ENCODE measurements around the gene PCNT. TPM values are rescaled to one million over a fixed set of nuclear protein-coding genes. Genes with fewer than 3 reads are reported as not detected.

The PCNT gene
- total RNA-seq, 4 donors from 2014 or later: 42.8 to 58.6 (median 45.9) TPM

GRCh38 chr21:46374761-46375389 lies 50.9 kb downstream of the PCNT start:
- Histone ChIP-seq H3K4me3 (no peak overlapping the region), H3K27me3 (no peaks in the 10 kb centered on the region), H3K36me3 (peaks cover 0 to 60% (median 0%) of the 10 kb centered on the region in 3 donors), H3K27ac (no peak overlapping the region), H3K4me1 (no peaks in the 10 kb centered on the region), H3K9me3 (peaks cover 0 to 9% (median 0%) of the 10 kb centered on the region in 4 donors)
- TF ChIP-seq POLR2A (IDR thresholded peaks at IDR 0.05): no peak
- no peak for TF ChIP-seq EP300 (IDR thresholded peaks at IDR 0.05)
- DNase-seq (ENCODE audit: low spot score in 2 of 2): no peak
- WGBS, 2 donors: 89% methylated on average over 21 of the region's 21 CpGs

GRCh38 chr21:46375560-46376230 lies 51.7 kb downstream of the PCNT start:
- Histone ChIP-seq H3K4me3 (no peak overlapping the region), H3K9me3 (peaks cover 0 to 9% (median 0%) of the 10 kb centered on the region in 4 donors), H3K36me3 (peaks cover 0 to 52% (median 0%) of the 10 kb centered on the region in 3 donors), H3K27me3 (no peaks in the 10 kb centered on the region), H3K4me1 (no peaks in the 10 kb centered on the region), H3K27ac (no peak overlapping the region)
- no peak for TF ChIP-seq EP300 (IDR thresholded peaks at IDR 0.05)
- no peak for TF ChIP-seq POLR2A (IDR thresholded peaks at IDR 0.05)
- WGBS, 2 donors: 81 to 89% methylated on average over 30 to 31 of the region's 32 CpGs
- DNase-seq (ENCODE audit: low spot score in 2 of 2): no peak

- 90 to 93% methylated on average over 10 of the region's 10 CpGs for WGBS, 2 donors
- TF ChIP-seq EP300 (IDR thresholded peaks at IDR 0.05) (no peak), POLR2A (IDR thresholded peaks at IDR 0.05) (no peak), CTCF (IDR thresholded peaks at IDR 0.05) (no peak)
- H3K9me3 ChIP-seq: peaks cover 0 to 9% (median 0%) of the 10 kb centered on the region in 4 donors
- H3K4me3 ChIP-seq: no peak overlapping the region
- H3K4me1 ChIP-seq: no peaks in the 10 kb centered on the region
- H3K36me3 ChIP-seq: peaks cover 0 to 51% (median 0%) of the 10 kb centered on the region in 3 donors
- DNase-seq (ENCODE audit: low spot score in 2 of 2): no peak
- no peaks in the 10 kb centered on the region for H3K27me3 ChIP-seq
- no peak overlapping the region for H3K27ac ChIP-seq
These were observed 52.3 kb downstream of the PCNT start for GRCh38 chr21:46376231-46376628.

- peaks cover 0 to 51% (median 0%) of the 10 kb centered on the region in 3 donors for H3K36me3 ChIP-seq
- H3K4me1 ChIP-seq: no peaks in the 10 kb centered on the region
- peaks cover 0 to 9% (median 0%) of the 10 kb centered on the region in 4 donors for H3K9me3 ChIP-seq
- TF ChIP-seq POLR2A (IDR thresholded peaks at IDR 0.05) (no peak), EP300 (IDR thresholded peaks at IDR 0.05) (no peak), CTCF (IDR thresholded peaks at IDR 0.05) (no peak)
- 82 to 85% methylated on average over 14 of the region's 14 CpGs for WGBS, 2 donors
- H3K4me3 ChIP-seq: no peak overlapping the region
- DNase-seq (ENCODE audit: low spot score in 2 of 2): no peak
- H3K27ac ChIP-seq: no peak overlapping the region
- H3K27me3 ChIP-seq: no peaks in the 10 kb centered on the region
These were observed 53.0 kb downstream of the PCNT start for GRCh38 chr21:46376856-46377453.

GRCh38 chr21:46377789-46378188 lies 53.8 kb downstream of the PCNT start:
- TF ChIP-seq POLR2A (IDR thresholded peaks at IDR 0.05): no peak
- no peak for TF ChIP-seq CTCF (IDR thresholded peaks at IDR 0.05)
- TF ChIP-seq EP300 (IDR thresholded peaks at IDR 0.05): no peak
- H3K36me3 ChIP-seq: peaks cover 0 to 53% (median 0%) of the 10 kb centered on the region in 3 donors
- WGBS, 2 donors: 93 to 95% methylated on average over 14 of the region's 14 CpGs

GRCh38 chr21:46379105-46379504 lies 55.1 kb downstream of the PCNT start:
- no peak for TF ChIP-seq CTCF (IDR thresholded peaks at IDR 0.05)
- no peak for TF ChIP-seq EP300 (IDR thresholded peaks at IDR 0.05)
- TF ChIP-seq POLR2A (IDR thresholded peaks at IDR 0.05): no peak
- Histone ChIP-seq H3K4me1 (no peaks in the 10 kb centered on the region), H3K4me3 (no peak overlapping the region), H3K27ac (no peak overlapping the region), H3K36me3 (peaks cover 0 to 61% (median 0%) of the 10 kb centered on the region in 3 donors), H3K27me3 (no peaks in the 10 kb centered on the region), H3K9me3 (peaks cover 0 to 9% (median 0%) of the 10 kb centered on the region in 4 donors)
- DNase-seq (ENCODE audit: low spot score in 2 of 2): no peak
- 88 to 97% methylated on average over 19 of the region's 19 CpGs for WGBS, 2 donors

More at GRCh38 chr21:46377789-46378188, 53.8 kb downstream of the PCNT start:
- Histone ChIP-seq H3K27me3 (no peaks in the 10 kb centered on the region), H3K27ac (no peak overlapping the region), H3K4me1 (no peaks in the 10 kb centered on the region), H3K9me3 (peaks cover 0 to 9% (median 0%) of the 10 kb centered on the region in 4 donors), H3K4me3 (no peak overlapping the region)
- DNase-seq (ENCODE audit: low spot score in 2 of 2): no peak

All from tibial nerve (tissue), 4 donors.